GM21576 (cell line): ENCODE measurements around the gene KCNMB4.

Experiments
- ATAC-seq: cut with Tn5 transposase; IDR thresholded peaks from one replicate; pipeline ENCODE4 v1.9.1; 2021; ENCODE audit warnings: mild to moderate bottlenecking, moderate library complexity; ENCODE audit not compliant: unreplicated experiment

The KCNMB4 gene

GRCh38 chr12:70430400-70430799 lies 64.3 kb downstream of the KCNMB4 start:
- ATAC-seq: no peak

DNA sequence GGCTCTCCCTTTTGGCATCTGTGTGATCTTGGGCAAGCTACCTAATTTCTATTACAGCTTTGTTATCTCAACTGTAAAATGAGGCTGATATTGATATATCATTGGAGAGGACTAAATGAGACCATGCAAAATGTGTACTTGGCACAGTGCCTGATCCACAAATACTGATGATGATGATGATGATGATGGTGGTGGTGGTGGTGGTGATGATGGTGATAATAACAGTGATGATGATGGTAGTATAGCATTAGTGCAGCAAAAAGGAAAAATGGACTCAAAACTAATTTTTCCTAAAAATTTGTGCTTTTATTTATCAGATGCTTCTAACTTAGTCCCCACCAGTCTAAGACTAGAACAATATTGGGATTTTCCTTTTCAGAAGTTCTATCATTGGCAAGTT lies 70.7 kb downstream of the KCNMB4 start:
- ATAC-seq: no peak

- no peak for ATAC-seq
Measured at GRCh38 chr12:70443062-70443673, 77.1 kb downstream of the KCNMB4 start.

- no peak for ATAC-seq
Measured at GRCh38 chr12:70444903-70445302, 78.8 kb downstream of the KCNMB4 start.

GRCh38 chr12:70448371-70448770 lies 82.3 kb downstream of the KCNMB4 start:
- ATAC-seq: no peak

DNA sequence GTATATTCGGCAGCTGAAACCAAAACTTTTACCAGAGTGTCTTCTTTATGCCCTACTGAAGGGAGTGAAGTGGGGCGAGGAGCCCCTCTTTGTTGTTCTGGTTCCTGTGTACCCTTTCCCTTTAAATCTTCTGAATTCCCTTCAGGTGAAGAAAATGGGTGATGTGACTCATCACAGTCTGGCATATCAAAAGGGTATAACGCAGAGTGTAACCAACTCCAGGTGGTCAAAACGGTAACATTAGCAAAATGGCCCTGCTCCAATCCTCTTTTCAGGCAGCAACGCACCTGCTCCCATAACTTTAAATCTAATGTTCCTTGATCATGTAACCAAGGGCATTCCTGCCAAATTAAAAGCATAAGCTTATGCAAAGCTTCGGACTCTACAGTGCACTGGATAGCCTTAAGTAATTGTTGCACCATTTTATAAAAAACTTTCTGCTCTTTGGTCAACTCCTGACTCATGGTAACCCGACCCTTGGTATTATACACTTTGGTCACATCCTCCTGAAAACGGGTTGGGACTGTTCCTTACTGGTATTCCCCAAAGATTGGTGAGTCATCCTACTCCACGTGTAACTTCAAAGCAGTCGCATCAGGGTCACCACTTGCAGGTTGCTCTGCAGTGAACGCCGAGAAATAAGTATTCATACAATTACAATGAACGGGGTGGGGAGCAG lies 83.1 kb downstream of the KCNMB4 start:
- ATAC-seq: no peak

- no peak for ATAC-seq
Measured at GRCh38 chr12:70449753-70450341, 83.8 kb downstream of the KCNMB4 start.

DNA sequence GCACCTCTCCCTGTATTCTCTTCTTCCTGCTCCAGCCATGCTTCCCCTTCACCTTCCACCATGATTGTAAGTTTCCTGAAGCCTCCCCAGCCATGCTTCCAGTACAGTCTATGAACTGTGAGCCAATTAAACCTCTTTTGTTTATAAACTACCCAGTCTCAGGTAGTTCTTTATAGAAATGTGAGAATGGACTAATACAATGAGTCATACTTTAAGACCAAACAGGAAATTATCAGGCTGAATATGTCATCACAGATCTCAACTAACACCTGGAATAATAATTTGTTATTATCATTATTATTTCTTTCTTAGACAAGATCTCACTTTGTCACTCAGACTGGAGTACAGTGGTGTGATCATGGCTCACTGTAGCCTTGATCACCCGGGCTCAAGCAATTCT lies 85.4 kb downstream of the KCNMB4 start:
- ATAC-seq: no peak

- ATAC-seq: no peak
Measured at GRCh38 chr12:70456953-70457352, 90.9 kb downstream of the KCNMB4 start.

DNA sequence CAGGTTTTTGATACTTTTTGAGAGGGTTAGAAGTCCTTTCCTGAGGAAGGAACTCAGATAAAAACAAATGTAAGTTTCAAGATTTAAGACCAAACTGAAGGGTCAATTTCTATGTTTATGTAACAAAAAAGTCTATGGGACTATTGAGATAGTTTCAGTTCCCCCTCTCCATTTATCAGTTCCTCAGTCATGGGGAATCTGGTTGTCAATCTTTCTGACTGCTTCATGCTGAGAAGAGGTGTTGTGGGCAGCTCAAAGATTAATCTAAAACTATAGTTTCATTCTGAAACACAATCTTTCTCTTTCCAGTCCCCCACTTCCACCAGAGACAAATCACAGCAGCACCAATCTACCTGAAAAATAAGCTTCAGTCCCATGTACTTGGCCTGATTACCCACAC lies 93.7 kb downstream of the KCNMB4 start:
- peak; percentile 68 for ATAC-seq

- no peak for ATAC-seq
Measured at GRCh38 chr12:70463997-70464396, 97.9 kb downstream of the KCNMB4 start.

DNA sequence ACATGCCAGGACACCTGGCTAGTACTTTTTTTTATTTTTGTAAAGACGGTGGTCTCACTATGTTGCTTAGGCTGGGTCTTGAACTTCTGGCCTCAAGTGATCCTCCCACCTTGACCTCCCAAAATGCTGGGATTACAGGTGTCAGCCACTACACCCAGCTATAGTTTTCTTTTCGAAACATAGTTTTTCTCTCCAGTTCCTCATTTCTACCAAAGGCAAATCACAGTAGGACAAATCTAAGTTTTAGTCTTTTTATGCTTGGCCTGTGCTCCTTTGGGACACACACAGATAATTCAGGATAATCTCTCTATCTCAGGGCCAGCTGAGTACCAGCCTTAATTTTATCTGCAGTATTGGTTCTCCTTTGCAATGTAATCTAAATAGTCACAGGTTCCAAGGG lies 100.7 kb downstream of the KCNMB4 start:
- no peak for ATAC-seq

DNA sequence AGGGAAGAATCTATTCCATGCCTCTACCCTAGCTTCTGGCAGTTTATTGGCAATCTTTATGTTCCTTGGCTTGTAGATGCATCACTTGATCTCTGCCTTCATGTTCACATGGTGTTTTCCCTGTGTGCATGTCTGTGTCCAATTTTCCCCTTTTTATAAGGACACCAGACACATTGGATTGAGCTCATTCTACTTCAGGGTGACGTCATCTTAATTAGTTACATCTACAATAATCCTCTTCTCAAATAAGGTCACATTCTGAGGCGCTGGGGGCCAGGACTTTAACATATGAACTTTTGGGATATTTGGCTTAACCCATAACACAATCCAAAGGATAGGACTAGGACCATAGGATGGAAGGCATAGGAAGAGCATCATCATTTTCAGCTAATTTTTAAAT lies 101.4 kb downstream of the KCNMB4 start:
- ATAC-seq: no peak

DNA sequence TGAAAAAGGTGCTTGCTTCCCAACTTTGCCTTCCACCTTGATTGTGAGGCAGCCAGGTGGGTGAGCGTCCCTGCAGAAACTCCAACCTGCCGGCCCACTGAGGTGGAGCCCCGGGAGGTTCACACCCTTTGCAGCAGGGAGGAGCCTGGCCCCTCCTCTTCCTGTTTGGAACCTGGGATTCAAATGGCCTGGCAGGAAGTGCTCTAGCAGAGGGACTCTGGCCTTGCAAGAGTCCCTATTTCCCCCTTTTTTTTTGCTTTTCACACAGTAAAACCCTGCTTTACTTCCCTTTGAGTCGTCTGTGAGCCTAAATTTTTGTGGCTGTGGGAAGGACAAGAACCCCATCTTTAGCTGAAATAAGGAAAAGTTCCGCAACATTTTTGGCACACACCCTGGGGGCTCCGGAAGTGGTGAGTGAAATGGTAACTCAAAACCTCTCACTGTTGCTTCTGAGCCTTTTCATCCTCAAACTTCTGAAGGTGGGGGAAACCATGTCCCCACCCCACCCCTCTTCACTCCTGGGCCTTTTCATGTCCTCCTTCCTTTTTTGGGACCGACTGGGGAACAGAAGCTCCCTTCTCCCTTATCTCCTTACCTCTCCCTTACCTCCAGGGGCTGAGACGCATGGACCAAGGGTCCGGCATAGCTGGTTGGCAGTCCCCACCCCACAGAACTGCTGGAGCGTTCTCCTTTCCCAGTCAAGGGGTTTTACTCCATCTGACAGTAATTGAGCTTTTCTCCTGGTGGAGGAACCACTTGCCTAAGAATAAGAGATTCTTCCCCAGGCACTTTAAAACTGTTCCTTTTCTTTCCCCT lies 102.0 kb downstream of the KCNMB4 start:
- no peak for ATAC-seq

GRCh38 chr12:70468741-70469140 lies 102.7 kb downstream of the KCNMB4 start:
- no peak for ATAC-seq

GRCh38 chr12:70469221-70469820 lies 103.2 kb downstream of the KCNMB4 start:
- ATAC-seq: no peak

- ATAC-seq: no peak
Measured at GRCh38 chr12:70482764-70483163, 116.7 kb downstream of the KCNMB4 start.
